Astrocyte of the cerebellum (primary cell): Measurements from ENCODE around the gene CRYBA2.

ENCODE experiments used
- DNase-seq: peaks from one replicate; pipeline ENCODE4 v3.0.0-alpha.2; 2011; ENCODE audit warnings: low read depth
- H3K4me3 ChIP-seq: 2 replicates; pipeline ENCODE4 v1.5.1; 2011; ENCODE audit warnings: mild to moderate bottlenecking, low read depth, low read length, moderate library complexity
- in situ Hi-C: cut with HindIII; loops from 2 replicates; pipeline ENCODE4 v1.10.0; 2017; ENCODE audit warnings: low sequenced_read_pairs
- TF ChIP-seq, protein P1 (sequence below): IDR thresholded peaks from 2 replicates; pipeline ENCODE4 v1.5.1; 2012; ENCODE audit warnings: low read length, low read depth, moderate library complexity, mild to moderate bottlenecking; ENCODE audit errors: missing control alignments

The CRYBA2 gene

DNA sequence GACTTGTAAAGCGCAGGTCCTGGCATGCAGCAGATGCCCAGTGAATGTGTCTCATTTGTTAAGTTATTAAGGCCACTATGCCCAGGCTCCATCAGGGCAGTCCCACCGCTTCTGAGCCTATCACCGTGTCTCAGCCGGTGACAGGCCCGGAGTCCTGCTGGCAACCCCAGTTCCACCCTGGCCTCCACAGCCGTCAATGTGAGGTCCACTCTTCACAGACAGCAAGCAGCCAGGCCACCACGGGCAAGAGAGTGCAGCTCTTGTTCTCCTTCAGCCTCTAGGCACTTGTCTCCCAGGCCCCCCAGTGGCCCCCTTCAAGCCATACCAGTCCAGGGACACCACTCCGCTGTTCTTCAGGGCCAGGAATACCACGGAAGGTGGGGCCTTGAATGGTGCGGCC is 25.5 kb upstream of the CRYBA2 start:
- DNase-seq, result no peak
- in situ Hi-C loops, result no loop called here
- H3K4me3 ChIP-seq, result no peak overlapping the region
- TF ChIP-seq, protein P1, sequence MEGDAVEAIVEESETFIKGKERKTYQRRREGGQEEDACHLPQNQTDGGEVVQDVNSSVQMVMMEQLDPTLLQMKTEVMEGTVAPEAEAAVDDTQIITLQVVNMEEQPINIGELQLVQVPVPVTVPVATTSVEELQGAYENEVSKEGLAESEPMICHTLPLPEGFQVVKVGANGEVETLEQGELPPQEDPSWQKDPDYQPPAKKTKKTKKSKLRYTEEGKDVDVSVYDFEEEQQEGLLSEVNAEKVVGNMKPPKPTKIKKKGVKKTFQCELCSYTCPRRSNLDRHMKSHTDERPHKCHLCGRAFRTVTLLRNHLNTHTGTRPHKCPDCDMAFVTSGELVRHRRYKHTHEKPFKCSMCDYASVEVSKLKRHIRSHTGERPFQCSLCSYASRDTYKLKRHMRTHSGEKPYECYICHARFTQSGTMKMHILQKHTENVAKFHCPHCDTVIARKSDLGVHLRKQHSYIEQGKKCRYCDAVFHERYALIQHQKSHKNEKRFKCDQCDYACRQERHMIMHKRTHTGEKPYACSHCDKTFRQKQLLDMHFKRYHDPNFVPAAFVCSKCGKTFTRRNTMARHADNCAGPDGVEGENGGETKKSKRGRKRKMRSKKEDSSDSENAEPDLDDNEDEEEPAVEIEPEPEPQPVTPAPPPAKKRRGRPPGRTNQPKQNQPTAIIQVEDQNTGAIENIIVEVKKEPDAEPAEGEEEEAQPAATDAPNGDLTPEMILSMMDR, result no peak

DNA sequence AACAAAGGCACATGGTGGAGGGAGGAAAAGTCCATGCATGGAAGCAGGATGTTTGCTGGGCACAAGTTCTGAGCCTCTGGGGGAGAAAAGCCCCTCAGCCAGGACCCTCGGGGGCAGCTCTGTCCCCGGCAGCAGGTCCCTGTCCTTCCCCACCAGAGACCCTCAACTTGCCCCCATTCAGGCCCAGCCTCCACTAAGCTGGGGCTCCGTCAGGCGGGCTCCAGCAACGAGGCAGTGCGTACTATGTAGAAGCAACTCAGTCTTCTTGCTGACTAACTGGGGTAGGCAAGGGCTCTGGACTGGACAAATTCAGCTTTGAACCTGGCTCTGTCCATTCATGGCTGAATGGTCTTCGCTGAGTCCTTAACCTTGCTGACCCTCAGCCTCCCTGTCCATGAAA is 25.1 kb upstream of the CRYBA2 start:
- no peak overlapping the region for H3K4me3 ChIP-seq
- DNase-seq, result no peak
- TF ChIP-seq, protein P1, result no peak
- in situ Hi-C loops, result no loop called here

DNA sequence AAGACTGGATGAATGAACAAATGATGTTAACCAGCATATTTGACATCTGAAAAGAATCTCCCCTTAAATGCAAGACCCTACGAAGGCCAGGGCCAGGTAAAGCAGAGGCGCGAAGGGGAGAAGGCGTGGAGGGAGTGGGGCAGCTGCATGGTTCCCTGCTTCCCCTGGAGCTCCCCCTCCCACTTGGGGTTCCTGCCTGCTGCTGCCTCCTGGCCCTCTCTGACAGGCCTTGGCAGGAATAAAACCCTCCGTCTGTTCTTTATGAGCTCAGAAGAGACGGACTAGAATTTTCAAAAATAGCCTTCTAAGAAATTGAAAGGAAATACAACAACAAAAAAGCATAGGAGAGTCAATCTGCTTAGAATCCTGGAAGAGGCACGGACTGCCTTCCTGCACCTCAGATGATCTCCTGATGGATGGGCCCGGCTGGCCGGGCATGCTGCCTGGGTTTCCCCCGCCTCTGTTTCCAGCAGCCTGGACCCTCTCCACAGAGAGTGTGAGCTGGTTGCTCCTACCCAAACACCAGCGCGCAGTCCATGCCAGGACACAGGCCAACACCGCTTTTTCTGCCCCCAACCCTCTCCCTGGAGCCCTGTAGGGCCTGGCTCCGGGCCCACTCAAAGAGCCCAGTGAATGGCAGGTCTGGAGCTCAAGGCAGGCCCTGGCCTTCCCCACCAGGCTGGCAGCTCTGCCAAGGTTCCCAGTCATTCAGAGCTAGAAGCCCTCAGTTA is 24.1 kb upstream of the CRYBA2 start:
- in situ Hi-C loops, result no loop called here
- H3K4me3 ChIP-seq, result no peak overlapping the region
- TF ChIP-seq, protein P1, result no peak
- no peak for DNase-seq

DNA sequence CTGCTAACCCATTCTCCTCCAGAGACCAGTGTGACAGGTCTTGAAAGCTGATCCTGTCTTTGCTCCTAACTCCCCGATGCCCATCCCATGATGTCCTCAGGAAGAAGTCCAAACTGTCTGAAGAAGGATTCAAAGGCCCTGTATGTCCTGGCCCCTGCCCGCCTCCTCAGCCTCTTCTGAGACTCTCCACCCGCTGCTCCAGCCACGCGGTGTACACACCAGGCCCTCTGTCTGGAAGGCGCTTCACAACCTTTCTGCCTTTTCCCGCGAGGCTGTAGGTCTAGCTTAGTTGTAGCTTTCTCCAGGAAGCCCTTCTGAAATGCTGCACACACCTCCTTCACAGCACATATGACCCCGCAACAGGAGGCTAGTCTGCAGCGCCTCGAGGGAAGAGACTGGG is 23.5 kb upstream of the CRYBA2 start:
- TF ChIP-seq, protein P1, result no peak
- no peak overlapping the region for H3K4me3 ChIP-seq
- in situ Hi-C loops, result no loop called here
- DNase-seq, result no peak

DNA sequence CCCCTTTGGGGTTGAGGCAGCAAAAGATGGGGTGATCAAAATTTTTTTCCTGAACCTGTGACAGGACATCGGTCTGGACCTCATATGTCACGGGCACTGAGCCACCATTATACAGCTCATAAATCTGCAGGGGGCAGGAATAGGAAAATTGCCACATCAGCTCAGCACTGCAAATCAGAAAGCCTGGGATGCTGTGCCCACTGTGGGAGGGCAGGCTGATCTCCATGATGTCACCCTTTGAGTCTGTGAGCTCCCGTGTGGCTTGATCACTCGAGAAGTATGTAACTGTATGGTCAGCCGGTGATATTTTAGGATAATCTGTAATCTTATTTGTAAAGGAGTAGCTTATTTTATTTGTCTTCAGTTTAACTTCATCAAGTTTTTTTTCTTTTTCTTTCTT is 17.7 kb upstream of the CRYBA2 start:
- H3K4me3 ChIP-seq, result no peak overlapping the region
- no peak for DNase-seq
- in situ Hi-C loops, result no loop called here
- TF ChIP-seq, protein P1, result no peak

DNA sequence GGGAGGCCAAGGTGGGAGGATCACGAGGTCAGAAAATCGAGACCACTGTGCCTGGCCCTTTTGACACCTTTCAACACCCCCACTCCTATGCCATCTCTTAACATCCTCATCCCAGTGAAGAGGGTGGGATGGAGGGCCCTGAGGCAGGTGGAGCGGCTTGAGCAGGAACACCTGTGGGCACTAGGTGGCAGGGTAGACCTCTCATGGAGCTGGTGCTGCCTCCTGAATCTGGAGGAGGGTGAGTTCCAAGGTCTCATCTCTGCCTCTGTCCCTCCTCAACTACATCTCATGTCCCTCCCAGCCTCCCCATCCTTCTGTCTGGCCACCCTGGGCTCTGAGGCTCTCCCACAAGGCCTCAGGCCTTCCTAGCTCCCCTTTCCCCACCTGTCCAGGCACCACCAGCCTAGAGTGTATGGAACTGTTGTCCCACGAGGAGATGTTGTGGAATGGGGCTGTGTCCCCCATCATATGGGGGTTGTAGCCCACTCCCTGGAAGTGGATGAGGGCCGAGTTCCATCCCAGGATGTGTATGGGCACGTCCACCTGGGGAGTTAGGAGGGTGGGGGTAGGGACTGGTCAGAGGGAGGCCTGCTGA is 17.0 kb upstream of the CRYBA2 start:
- DNase-seq, result no peak
- TF ChIP-seq, protein P1, result peak; percentile 20
- in situ Hi-C loops, result no loop called here
- no peak overlapping the region for H3K4me3 ChIP-seq
